DOHH2 (cell line): ENCODE data around the gene HIBADH.
A peak's percentile ranks its signal among the peaks of the same experiment; 100 is the strongest.

ENCODE experiments used
- H3F3A ChIP-seq: fragments of 200-600 bp; sonication (generic), shearing (Covaris generic); 2 replicates; pipeline ENCODE4 v1.6.0; 2016; ENCODE audit warnings: antibody characterized with exemption, mild to moderate bottlenecking; ENCODE audit not compliant: control insufficient read depth, insufficient read depth
- H3K27ac ChIP-seq: fragments of 200-600 bp; sonication (generic); 2 replicates; pipeline ENCODE4 v1.5.1; 2014; ENCODE audit warnings: low read depth, mild to moderate bottlenecking, low read length, moderate library complexity
- H3K27me3 ChIP-seq: fragments of 200-600 bp; sonication (generic); 2 replicates; pipeline ENCODE4 v1.6.1; 2014; ENCODE audit warnings: mild to moderate bottlenecking, low read length, mixed read lengths; ENCODE audit not compliant: control insufficient read depth
- H3K36me3 ChIP-seq: fragments of 200-600 bp; sonication (generic); 2 replicates; pipeline ENCODE4 v1.6.1; 2014; ENCODE audit warnings: mild to moderate bottlenecking, low read length, moderate library complexity, mixed read lengths; ENCODE audit not compliant: control insufficient read depth
- H3K4me1 ChIP-seq: fragments of 200-600 bp; sonication (generic); 2 replicates; pipeline ENCODE4 v1.6.1; 2014; ENCODE audit warnings: mild to moderate bottlenecking, low read length, mixed read lengths; ENCODE audit not compliant: control insufficient read depth
- H3K4me2 ChIP-seq: fragments of 200-600 bp; sonication (generic); 2 replicates; pipeline ENCODE4 v1.6.0; 2014; ENCODE audit warnings: mild to moderate bottlenecking, low read length, moderate library complexity
- H3K4me3 ChIP-seq: fragments of 200-600 bp; sonication (generic); 2 replicates; pipeline ENCODE4 v1.5.1; 2014; ENCODE audit warnings: mild to moderate bottlenecking, low read length, mixed read lengths
- H3K79me2 ChIP-seq: fragments of 200-600 bp; sonication (generic); 2 replicates; pipeline ENCODE4 v1.6.1; 2014; ENCODE audit warnings: mild to moderate bottlenecking, low read length, mixed read lengths; ENCODE audit not compliant: control insufficient read depth
- H3K9me2 ChIP-seq: fragments of 200-600 bp; sonication (generic); replicated peaks from 2 replicates; pipeline ENCODE4 v1.6.1; 2014; ENCODE audit warnings: mild to moderate bottlenecking, low read length, mixed read lengths; ENCODE audit not compliant: control insufficient read depth
- H3K9me3 ChIP-seq: fragments of 200-600 bp; sonication (generic); 2 replicates; pipeline ENCODE4 v1.6.1; 2014; ENCODE audit warnings: antibody characterized with exemption, low read length, mixed read lengths; ENCODE audit not compliant: control insufficient read depth, insufficient read depth
- H4K20me1 ChIP-seq: fragments of 200-600 bp; sonication (generic); 2 replicates; pipeline ENCODE4 v1.6.0; 2014; ENCODE audit warnings: low read depth, mild to moderate bottlenecking, antibody characterized with exemption, low read length, moderate library complexity; ENCODE audit not compliant: control insufficient read depth, insufficient read depth
- EZH2phosphoT487 ChIP-seq: fragments of 200-600 bp; sonication (generic); IDR thresholded peaks from 2 replicates; pipeline ENCODE4 v1.6.1; 2017; ENCODE audit warnings: borderline replicate concordance, mild to moderate bottlenecking, antibody characterized with exemption, low read length, moderate library complexity, mixed read lengths
- TF ChIP-seq, protein P1 (sequence below): fragments of 200-600 bp; sonication (generic); IDR thresholded peaks from one replicate; pipeline ENCODE4 v1.5.1; 2014; ENCODE audit warnings: antibody characterized with exemption, mild to moderate bottlenecking, low read depth, low read length; ENCODE audit not compliant: poor library complexity, severe bottlenecking

Gene HIBADH

DNA sequence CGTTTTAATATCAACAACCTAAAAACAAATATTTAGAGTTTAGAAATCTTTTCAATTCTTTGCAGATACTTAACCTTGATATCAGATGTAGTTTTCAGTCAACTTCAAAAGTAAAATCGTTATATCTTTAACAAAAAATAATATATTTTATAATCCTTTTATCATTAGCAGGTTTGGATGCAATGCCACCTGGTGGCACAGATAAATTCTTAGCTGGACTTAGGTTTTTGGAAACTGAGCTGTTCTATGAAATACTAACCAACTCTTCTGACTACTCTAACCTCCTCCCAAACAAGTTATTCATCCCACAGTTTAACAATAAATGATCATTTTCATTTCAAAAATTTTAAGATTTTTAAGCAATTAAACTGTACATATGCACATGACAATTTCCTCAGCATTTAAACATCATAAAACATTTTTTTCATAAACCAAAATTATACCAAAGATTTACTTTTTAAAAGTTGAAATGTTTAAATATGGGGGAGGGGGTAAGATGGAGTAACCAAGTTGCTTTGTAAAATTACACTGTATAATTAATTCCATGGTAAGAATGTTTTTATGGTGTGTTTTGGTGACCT, 56.9 kb downstream of the HIBADH start:
- Histone ChIP-seq H3K27me3 (no peaks in the 10 kb centered on the region), H3K9me2 (no peaks in the 10 kb centered on the region), H3F3A (no peaks in the 10 kb centered on the region), H3K4me1 (no peaks in the 10 kb centered on the region), H3K79me2 (no peaks in the 10 kb centered on the region), H3K36me3 (no peaks in the 10 kb centered on the region), H3K9me3 (no peaks in the 10 kb centered on the region), H3K4me3 (no peak overlapping the region), H3K4me2 (no peak overlapping the region), H3K27ac (no peak overlapping the region), H4K20me1 (no peaks in the 10 kb centered on the region)
- TF ChIP-seq, protein P1, sequence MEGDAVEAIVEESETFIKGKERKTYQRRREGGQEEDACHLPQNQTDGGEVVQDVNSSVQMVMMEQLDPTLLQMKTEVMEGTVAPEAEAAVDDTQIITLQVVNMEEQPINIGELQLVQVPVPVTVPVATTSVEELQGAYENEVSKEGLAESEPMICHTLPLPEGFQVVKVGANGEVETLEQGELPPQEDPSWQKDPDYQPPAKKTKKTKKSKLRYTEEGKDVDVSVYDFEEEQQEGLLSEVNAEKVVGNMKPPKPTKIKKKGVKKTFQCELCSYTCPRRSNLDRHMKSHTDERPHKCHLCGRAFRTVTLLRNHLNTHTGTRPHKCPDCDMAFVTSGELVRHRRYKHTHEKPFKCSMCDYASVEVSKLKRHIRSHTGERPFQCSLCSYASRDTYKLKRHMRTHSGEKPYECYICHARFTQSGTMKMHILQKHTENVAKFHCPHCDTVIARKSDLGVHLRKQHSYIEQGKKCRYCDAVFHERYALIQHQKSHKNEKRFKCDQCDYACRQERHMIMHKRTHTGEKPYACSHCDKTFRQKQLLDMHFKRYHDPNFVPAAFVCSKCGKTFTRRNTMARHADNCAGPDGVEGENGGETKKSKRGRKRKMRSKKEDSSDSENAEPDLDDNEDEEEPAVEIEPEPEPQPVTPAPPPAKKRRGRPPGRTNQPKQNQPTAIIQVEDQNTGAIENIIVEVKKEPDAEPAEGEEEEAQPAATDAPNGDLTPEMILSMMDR: peak; percentile 48
- no peak for TF ChIP-seq EZH2phosphoT487

DNA sequence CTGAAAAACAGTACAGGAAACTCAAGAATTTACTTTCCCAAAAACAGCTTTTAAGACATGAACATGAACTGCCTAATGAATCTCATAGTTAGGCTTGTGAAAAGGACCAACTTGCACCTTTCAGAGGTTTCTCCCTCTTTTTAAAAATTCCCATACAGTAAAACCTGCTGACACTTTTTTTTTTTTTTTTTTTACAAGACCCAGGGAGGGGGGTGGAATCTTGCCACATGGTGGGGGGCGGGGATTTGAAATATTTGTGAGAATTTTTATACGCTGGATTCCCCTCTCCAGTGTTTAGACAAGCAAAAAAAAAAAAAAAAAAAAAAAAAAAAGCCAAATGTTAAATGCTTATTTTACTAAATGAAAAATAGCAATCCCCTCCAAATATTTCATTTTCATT, 57.4 kb downstream of the HIBADH start:
- H3K9me3 ChIP-seq: no peaks in the 10 kb centered on the region
- no peak for TF ChIP-seq EZH2phosphoT487
- TF ChIP-seq, protein P1: no peak
- no peaks in the 10 kb centered on the region for H3K4me1 ChIP-seq
- H3K4me3 ChIP-seq: no peak overlapping the region
- no peaks in the 10 kb centered on the region for H3K79me2 ChIP-seq
- no peaks in the 10 kb centered on the region for H4K20me1 ChIP-seq
- no peaks in the 10 kb centered on the region for H3K36me3 ChIP-seq
- H3K27me3 ChIP-seq: no peaks in the 10 kb centered on the region
- no peaks in the 10 kb centered on the region for H3F3A ChIP-seq
- no peak overlapping the region for H3K27ac ChIP-seq
- H3K9me2 ChIP-seq: no peaks in the 10 kb centered on the region
- no peak overlapping the region for H3K4me2 ChIP-seq

DNA sequence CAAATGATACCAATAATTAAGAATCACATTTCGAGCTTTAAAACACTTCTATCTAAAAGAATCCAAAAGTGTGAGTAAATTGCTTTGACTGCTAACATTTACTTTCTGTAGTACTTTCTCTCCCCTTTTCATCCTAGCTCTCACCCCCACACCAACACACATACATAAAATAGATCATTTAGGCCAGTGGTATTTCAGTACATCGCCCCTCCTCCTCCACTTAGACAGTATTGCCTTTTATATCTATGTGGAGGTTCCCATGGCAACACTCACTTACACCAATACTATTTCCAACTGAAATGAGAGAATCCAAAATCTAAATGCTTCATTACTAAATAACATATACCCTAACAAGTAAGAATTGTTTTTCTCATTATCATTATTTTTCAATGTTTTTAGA, 58.9 kb downstream of the HIBADH start:
- Histone ChIP-seq H4K20me1 (no peaks in the 10 kb centered on the region), H3K9me3 (no peaks in the 10 kb centered on the region), H3K79me2 (no peaks in the 10 kb centered on the region), H3K36me3 (no peaks in the 10 kb centered on the region), H3K4me3 (no peak overlapping the region), H3K27ac (no peak overlapping the region), H3K4me1 (no peaks in the 10 kb centered on the region), H3F3A (no peaks in the 10 kb centered on the region), H3K4me2 (no peak overlapping the region), H3K9me2 (no peaks in the 10 kb centered on the region), H3K27me3 (no peaks in the 10 kb centered on the region)
- TF ChIP-seq, protein P1: no peak
- no peak for TF ChIP-seq EZH2phosphoT487

DNA sequence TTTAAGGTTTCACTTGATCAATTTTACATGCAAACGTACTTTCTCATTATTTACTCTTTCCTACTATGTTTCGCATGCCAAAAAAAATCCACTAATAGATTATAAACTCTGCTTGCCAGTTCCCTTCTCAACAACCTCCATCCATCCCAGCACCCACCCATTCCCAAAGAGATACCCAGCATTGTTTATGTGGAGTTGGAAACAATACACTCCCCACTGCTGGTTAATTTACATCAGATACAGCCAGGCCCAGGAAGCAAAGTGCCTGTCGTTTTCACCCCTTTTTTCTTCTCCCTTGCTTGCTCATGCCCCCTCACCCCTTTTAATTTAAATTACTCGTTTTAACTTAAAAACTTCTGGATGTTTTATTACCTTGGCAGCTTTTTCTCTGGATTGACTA, 59.9 kb downstream of the HIBADH start:
- no peak overlapping the region for H3K4me3 ChIP-seq
- H3K36me3 ChIP-seq: no peaks in the 10 kb centered on the region
- no peaks in the 10 kb centered on the region for H3K4me1 ChIP-seq
- H4K20me1 ChIP-seq: no peaks in the 10 kb centered on the region
- H3K4me2 ChIP-seq: no peak overlapping the region
- no peak overlapping the region for H3K27ac ChIP-seq
- H3K79me2 ChIP-seq: no peaks in the 10 kb centered on the region
- no peaks in the 10 kb centered on the region for H3K9me3 ChIP-seq
- no peaks in the 10 kb centered on the region for H3K9me2 ChIP-seq
- H3F3A ChIP-seq: no peaks in the 10 kb centered on the region
- no peaks in the 10 kb centered on the region for H3K27me3 ChIP-seq
- no peak for TF ChIP-seq EZH2phosphoT487
- TF ChIP-seq, protein P1: no peak
